ENCODE measurements around the gene RTKN. TPM values are rescaled to one million over a fixed set of nuclear protein-coding genes. Genes with fewer than 3 reads are reported as not detected.

Gene RTKN
- total RNA-seq, 1 experiment from 2014 or later: 87.1 TPM

GRCh38 chr2:74454654-74455511, 13.1 kb upstream of the RTKN start, which contains the start of gene INO80B:
TSS of gene INO80B (plus strand) at chr2:74455087. CDS start at chr2:74455117, 30 bp downstream.
- Histone ChIP-seq H3K4ac (ENCODE audit: low read depth, low read length) (no peak within 1 kb of the TSS), H2BK5ac (ENCODE audit: insufficient read length, low read length) (no peak within 1 kb of the TSS), H2BK12ac (ENCODE audit: insufficient read length, low read depth, low read length) (no peak within 1 kb of the TSS), H2AFZ (ENCODE audit: low read length) (peak within 1 kb of the TSS; percentile 95), H4K5ac (ENCODE audit: insufficient read length, low read depth, low read length) (no peak within 1 kb of the TSS), H3K23ac (ENCODE audit: insufficient read length, low read depth, low read length) (no peak within 1 kb of the TSS), H3K79me1 (ENCODE audit: insufficient read depth, low read depth, low read length, poor library complexity, severe bottlenecking) (no peaks in the 10 kb centered on the region), H3K4me2 (ENCODE audit: insufficient read depth, insufficient read length, low read length) (peak within 1 kb of the TSS; percentile 82), H2BK120ac (ENCODE audit: low read depth, low read length, poor library complexity, severe bottlenecking) (no peak within 1 kb of the TSS), H2BK15ac (ENCODE audit: low read depth, low read length) (no peak within 1 kb of the TSS), H2BK20ac (ENCODE audit: low read depth, low read length, poor library complexity, severe bottlenecking) (no peak within 1 kb of the TSS), H3K18ac (ENCODE audit: insufficient read length, low read depth, low read length) (peak within 1 kb of the TSS; percentile 55), H3K9me3 (ENCODE audit: control insufficient read depth, low read depth, low read length) (no peaks in the 10 kb centered on the region), H3K56ac (ENCODE audit: insufficient read length, low read depth, low read length) (no peak within 1 kb of the TSS), H3K79me2 (ENCODE audit: insufficient read depth, low read length) (no peaks in the 10 kb centered on the region), H2AK5ac (ENCODE audit: insufficient read length, low read length) (no peak within 1 kb of the TSS), H3K4me1 (ENCODE audit: insufficient read depth, low read length) (peaks cover 2% of the 10 kb centered on the region; the same call in 1 of the 2 replicates), H3T11ph (ENCODE audit: low read length) (no peak within 1 kb of the TSS), H3K27ac (ENCODE audit: insufficient read length, low read depth, low read length) (no peak within 1 kb of the TSS), H3K14ac (ENCODE audit: insufficient read depth, low read length) (no peak within 1 kb of the TSS), H3K27me3 (ENCODE audit: insufficient read depth, low read length) (no peaks in the 10 kb centered on the region), H3K23me2 (ENCODE audit: insufficient read length, low read depth, low read length, poor library complexity, severe bottlenecking) (peaks cover 18% of the 10 kb centered on the region), H4K8ac (replicated peaks; ENCODE audit: insufficient read length, low read depth, low read length) (no peak within 1 kb of the TSS), H4K20me1 (ENCODE audit: control insufficient read depth, insufficient read depth, insufficient read length) (peaks cover 2% of the 10 kb centered on the region), H4K91ac (ENCODE audit: insufficient read length, low read depth, low read length) (no peak within 1 kb of the TSS), H3K9ac (ENCODE audit: extremely low read depth, insufficient read length, low read length) (peak within 1 kb of the TSS; percentile 62)
- no CpG with 5 or more reads among the region's 40 CpGs for WGBS (ENCODE audit: extremely low coverage, insufficient read length, low lambda C conversion rate)
- peak; percentile 94 for DNase-seq
- Mint-ChIP-seq H3K36me3 (ENCODE audit: insufficient read depth in 1 of 3, low read depth in 3 of 3) (peaks cover under 1 to 7% (median under 1%) of the 10 kb centered on the region in 3 experiments; a peak in 4 of 7 replicates), H3K9me3 (no peaks in the 10 kb centered on the region), H3K4me1 (peaks cover 30 to 34% of the 10 kb centered on the region in 2 experiments), H3K27ac (peak within 1 kb of the TSS; percentile 82 to 97 (median 97)), H3K4me3 (peak within 1 kb of the TSS; percentile 96 to 97), H3K27me3 (ENCODE audit: low read depth) (peaks cover 3% of the 10 kb centered on the region; the same call in 1 of the 2 replicates)
- no peak for TF ChIP-seq CTCF (conservative IDR thresholded peaks at IDR 0.05)
